ENCODE results near the gene GRIN3A.

Gene GRIN3A

DNA sequence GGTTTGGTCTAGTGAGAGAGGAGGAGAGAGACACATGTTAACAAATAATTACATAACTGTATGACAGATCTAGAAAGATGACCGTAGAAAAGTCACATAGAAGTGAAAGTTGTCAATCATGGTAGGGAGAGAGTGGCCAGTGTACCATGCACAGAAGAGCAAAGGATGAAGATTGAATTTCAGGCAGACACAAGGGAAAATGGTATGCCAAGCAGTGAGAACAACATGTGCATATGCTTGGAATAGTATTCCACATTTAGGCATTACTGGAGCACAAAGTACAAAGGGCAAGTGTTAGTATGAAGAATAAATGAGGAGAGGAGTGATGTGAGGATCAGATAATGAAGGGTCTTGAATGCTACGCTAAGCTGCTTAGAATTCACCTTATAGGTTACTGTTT is 20.3 kb downstream of the GRIN3A start:
- TF ChIP-seq, protein P1, sequence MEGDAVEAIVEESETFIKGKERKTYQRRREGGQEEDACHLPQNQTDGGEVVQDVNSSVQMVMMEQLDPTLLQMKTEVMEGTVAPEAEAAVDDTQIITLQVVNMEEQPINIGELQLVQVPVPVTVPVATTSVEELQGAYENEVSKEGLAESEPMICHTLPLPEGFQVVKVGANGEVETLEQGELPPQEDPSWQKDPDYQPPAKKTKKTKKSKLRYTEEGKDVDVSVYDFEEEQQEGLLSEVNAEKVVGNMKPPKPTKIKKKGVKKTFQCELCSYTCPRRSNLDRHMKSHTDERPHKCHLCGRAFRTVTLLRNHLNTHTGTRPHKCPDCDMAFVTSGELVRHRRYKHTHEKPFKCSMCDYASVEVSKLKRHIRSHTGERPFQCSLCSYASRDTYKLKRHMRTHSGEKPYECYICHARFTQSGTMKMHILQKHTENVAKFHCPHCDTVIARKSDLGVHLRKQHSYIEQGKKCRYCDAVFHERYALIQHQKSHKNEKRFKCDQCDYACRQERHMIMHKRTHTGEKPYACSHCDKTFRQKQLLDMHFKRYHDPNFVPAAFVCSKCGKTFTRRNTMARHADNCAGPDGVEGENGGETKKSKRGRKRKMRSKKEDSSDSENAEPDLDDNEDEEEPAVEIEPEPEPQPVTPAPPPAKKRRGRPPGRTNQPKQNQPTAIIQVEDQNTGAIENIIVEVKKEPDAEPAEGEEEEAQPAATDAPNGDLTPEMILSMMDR (conservative IDR thresholded peaks at IDR 0.05; ENCODE audit: low read length): no peak
- DNase-seq (ENCODE audit: low read depth): no peak
- no peak overlapping the region for H3K4me3 ChIP-seq (ENCODE audit: low read length)

- no peak overlapping the region for H3K4me3 ChIP-seq (ENCODE audit: low read length)
- no peak for DNase-seq (ENCODE audit: low read depth)
- TF ChIP-seq, protein P1 (conservative IDR thresholded peaks at IDR 0.05; ENCODE audit: low read length): no peak
Observed at GRCh38 chr9:101716629-101717028, 21.8 kb downstream of the GRIN3A start.

- DNase-seq (ENCODE audit: low read depth): peak; percentile 4
- H3K4me3 ChIP-seq (ENCODE audit: low read length): no peak overlapping the region
- TF ChIP-seq, protein P1 (conservative IDR thresholded peaks at IDR 0.05; ENCODE audit: low read length): peak; percentile 65
Observed at GRCh38 chr9:101711330-101711941, 27.0 kb downstream of the GRIN3A start.

DNA sequence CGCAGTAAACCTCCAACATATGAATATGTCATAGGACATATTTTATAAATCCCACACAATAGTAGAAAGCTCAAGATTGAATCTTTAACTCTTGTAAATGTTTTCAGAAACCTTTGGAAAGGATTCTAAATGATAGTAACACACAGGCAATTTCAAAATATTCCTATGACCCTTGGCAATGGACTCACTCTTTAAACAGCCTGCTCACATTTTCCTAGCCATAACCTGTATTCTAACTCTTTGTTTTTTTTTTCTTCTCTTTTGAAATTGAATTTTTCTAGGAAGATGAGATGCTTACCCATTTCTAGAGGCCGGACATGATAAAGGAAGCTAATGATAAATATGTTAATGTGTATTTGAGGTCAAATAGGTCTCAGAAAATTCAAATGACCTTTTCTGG is 29.6 kb downstream of the GRIN3A start:
- DNase-seq (ENCODE audit: low read depth): no peak
- TF ChIP-seq, protein P1 (conservative IDR thresholded peaks at IDR 0.05; ENCODE audit: low read length): no peak

GRCh38 chr9:101707721-101708120 is 30.7 kb downstream of the GRIN3A start:
- H3K4me3 ChIP-seq (ENCODE audit: low read length): no peak overlapping the region
- TF ChIP-seq, protein P1 (conservative IDR thresholded peaks at IDR 0.05; ENCODE audit: low read length): no peak
- no peak for DNase-seq (ENCODE audit: low read depth)

More for the DNA sequence above, 29.6 kb downstream of the GRIN3A start:
- H3K4me3 ChIP-seq (ENCODE audit: low read length): no peak overlapping the region

GRCh38 chr9:101706997-101707396 is 31.4 kb downstream of the GRIN3A start:
- TF ChIP-seq, protein P1 (conservative IDR thresholded peaks at IDR 0.05; ENCODE audit: low read length): no peak
- no peak overlapping the region for H3K4me3 ChIP-seq (ENCODE audit: low read length)
- DNase-seq (ENCODE audit: low read depth): no peak

- DNase-seq (ENCODE audit: low read depth): no peak
- H3K4me3 ChIP-seq (ENCODE audit: low read length): no peak overlapping the region
Observed at GRCh38 chr9:101706261-101706798, 32.1 kb downstream of the GRIN3A start.

More at GRCh38 chr9:101706261-101706798, 32.1 kb downstream of the GRIN3A start:
- TF ChIP-seq, protein P1 (conservative IDR thresholded peaks at IDR 0.05; ENCODE audit: low read length): no peak
